Heart left ventricle (tissue), 13 donors: ENCODE measurements around the gene CREBBP.

Experiments
- CTCF ChIP-seq, 12 donors: fragments of 200-600 bp; sonication (generic) in 4 of 12; IDR thresholded peaks; one replicate each; pipeline versions ENCODE4 v1.5.0 to v1.8.0; 2018 to 2022; ENCODE audit warnings: antibody characterized with exemption in 12 of 12, mild to moderate bottlenecking in 5 of 12
- POLR2A ChIP-seq, 2 donors: fragments of 450-650 bp; IDR thresholded peaks; one replicate each; pipeline ENCODE4 v1.6.1; 2017; ENCODE audit warnings: antibody characterized with exemption in 2 of 2, mild to moderate bottlenecking in 2 of 2, moderate library complexity in 2 of 2
- donor health status: ischemic (EF 13 %, LVEDD 7.1; RV severe dilation, severe dysfunction).
- donor health status: DM: no; HTN: yes; CAD: no.
- donor health status: DM: no; HTN: no; CAD: no.
- donor health status: ischemic (EF 25% LVEDD 6.9; RV normal size, moderate dysfunction).
- donor health status: ischemic (EF 25% LVEDD 5.7; RV mildly dilated, moderate dysfunction).
- donor health status: ischemic (EF 35%, LVEDD 5.7; RV mildly dilated, moderate dysfunction).
- donor health status: nonischemic (EF 11% LVEDD 7.7; RV severe dilation, severe dysfunction).
- donor health status: DM: yes; HTN: yes; CAD: no.
- donor health status: PGD.
- donor health status: ischemic (EF 29% LVEDD 5.4; RV normal size, mild dysfunction).
- donor health status: nonischemic (EF 23%, LVEDD 6.1; RV moderate dilation, normal function).

- TF ChIP-seq CTCF (IDR thresholded peaks at IDR 0.05) (peak in 7 of 12 donors; percentile 16 to 43 (median 30)), POLR2A (IDR thresholded peaks at IDR 0.05) (no peak)
Measured at GRCh38 chr16:3879887-3880564, 487 bp downstream of the CREBBP start.
